NCI-H2107 treated with DMSO at 0.1 percent for 48 hours (cell line): ENCODE data around the gene DCTPP1.
"Not testable (repeated sequence)": the region's sequence is repeated elsewhere in the genome, so short reads cannot be mapped to it uniquely, and the experiment has no call there.

ENCODE experiments used
- DNase-seq: peaks from one replicate; lab custom pipeline; 2025; ENCODE audit not compliant: unreplicated experiment; lab: John Stamatoyannopoulos, UW

The DCTPP1 gene

GRCh38 chr16:30414159-30414558 lies 15.7 kb downstream of the DCTPP1 start:
- DNase-seq: no peak

DNA sequence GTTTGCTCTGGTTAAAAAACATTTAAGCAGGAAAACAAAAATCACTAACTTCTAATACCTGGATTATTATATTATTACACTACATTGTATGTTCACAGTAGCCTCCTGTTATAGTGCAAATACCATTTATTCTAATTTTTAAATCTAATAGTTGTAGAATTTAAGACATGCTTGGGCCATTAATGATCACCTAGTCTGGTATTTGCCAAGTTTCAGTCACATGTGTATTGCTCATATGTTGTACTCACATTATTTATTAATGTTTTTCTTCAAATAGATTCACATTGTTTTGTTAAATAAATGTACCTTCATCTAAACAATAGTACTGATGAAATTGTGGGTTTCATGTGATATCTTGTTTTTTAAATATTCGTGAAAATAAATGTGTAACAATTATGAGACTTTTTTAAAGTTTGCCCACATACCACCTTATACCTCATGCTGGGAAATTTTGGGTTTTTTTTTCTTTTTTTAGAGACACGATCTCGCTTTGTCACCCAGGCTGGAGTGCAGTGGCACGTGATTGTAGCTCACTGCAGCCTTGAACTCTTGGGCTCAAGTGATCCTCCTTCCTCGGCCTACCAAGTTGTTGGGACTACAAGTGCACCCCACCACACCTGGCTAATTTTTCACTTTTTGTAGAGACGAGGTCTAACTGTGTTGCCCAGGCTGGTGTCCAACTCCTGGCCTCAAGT lies 16.6 kb downstream of the DCTPP1 start:
- no peak for DNase-seq

GRCh38 chr16:30409125-30410060 lies 20.4 kb downstream of the DCTPP1 start:
- peak; percentile 71 for DNase-seq

- DNase-seq: no peak
These were observed 21.9 kb downstream of the DCTPP1 start for GRCh38 chr16:30407804-30408534.

GRCh38 chr16:30407102-30407803 lies 22.6 kb downstream of the DCTPP1 start, which contains the start of gene ZNF771:
Gene ZNF771 (plus strand): TSS chr16:30407606. CDS start chr16:30408054, 448 bp downstream.
- peak; percentile 53 for DNase-seq

DNA sequence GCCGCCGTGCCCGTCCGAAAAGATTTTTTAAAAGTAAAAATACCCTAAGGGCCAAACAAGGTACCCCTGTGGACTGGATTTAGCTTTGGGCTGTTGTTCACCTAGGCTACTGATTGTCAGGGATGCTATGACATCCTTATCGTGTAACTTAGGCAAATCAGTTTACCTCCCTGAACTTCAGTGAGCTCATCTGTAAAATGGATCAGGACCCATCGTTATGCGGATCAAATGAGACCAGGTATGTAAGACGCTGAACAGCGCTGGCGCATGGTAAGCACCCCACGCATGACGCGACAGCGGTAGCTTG lies 23.1 kb downstream of the DCTPP1 start:
- no peak for DNase-seq

GRCh38 chr16:30401768-30402425 lies 27.9 kb downstream of the DCTPP1 start:
- DNase-seq: no peak

GRCh38 chr16:30399435-30400186 lies 30.2 kb downstream of the DCTPP1 start:
- no peak for DNase-seq

- no peak for DNase-seq
These were observed 31.0 kb downstream of the DCTPP1 start for GRCh38 chr16:30398661-30399434.

GRCh38 chr16:30397776-30398660 lies 31.8 kb downstream of the DCTPP1 start:
- DNase-seq: no peak

DNA sequence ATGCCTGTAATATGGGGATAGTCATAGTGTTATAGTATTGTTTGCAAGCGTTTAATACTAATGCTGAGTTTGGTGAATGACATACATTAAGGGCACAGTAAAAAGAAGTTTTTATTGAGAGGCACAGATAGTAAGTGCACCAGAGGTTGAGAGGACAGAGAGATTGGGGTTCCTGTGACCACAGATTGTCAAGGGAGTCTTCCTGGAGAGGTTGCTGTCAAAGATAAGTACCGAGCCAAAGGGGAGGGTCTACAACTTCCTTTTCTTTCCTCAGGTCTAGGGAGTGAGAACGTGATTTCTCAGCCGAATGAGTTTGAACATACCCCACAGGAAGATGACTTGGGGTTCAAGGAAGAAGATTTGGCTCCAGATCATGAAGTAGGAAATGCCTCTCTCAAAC lies 32.8 kb downstream of the DCTPP1 start:
- DNase-seq: no peak

GRCh38 chr16:30396627-30397026 lies 33.2 kb downstream of the DCTPP1 start:
- DNase-seq: not testable (repeated sequence)

GRCh38 chr16:30395992-30396585 lies 33.7 kb downstream of the DCTPP1 start:
- DNase-seq: no peak

DNA sequence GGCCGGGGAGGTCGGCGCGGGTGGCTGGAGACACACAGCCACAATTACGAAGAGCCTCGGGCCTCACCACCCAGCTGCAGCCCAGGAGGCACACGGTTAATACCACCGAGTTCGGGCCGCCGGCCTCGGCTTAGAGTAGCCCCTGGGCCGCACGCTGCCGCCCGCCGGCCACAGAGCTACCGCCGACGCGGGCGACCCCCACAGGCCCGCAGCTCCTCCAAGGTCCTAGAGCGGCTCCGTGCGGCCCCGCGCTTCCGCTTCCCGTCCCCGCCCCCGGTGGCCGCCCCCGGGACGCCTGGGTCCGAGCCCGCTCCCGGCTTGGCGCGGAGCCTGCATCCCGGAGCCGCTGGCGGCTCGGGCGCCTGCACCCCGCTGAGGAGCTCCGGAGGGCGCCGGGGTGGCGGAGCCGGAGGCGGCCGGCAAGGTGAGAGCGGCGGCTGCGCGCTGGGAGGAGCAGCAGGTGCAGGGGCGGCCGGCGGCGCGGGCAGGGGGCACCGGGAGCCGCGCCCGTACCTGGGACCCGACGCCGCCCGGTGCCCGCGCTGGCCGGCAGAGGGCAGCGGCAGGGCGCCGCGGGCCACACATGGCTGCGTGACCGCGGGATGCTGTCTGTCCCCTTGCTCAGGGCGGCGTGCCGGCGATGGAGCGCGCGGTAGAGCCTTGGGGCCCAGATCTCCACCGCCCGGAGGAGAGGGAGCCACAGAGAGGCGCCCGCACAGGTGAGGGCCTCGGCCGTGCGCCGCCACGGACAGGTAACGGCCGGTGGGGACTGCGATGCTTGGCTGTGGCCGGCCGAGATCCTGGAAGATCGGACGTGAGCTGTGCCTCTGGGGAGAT lies 34.5 kb downstream of the DCTPP1 start, which contains the start of gene ZNF48:
Gene ZNF48, plus strand, starts transcription at position 266 of the 837 bp plus-strand sequence. Its CDS starts 375 bp downstream, at position 641.
- peak; percentile 78 for DNase-seq

- no peak for DNase-seq
These were observed 35.2 kb downstream of the DCTPP1 start for GRCh38 chr16:30394592-30395154.

DNA sequence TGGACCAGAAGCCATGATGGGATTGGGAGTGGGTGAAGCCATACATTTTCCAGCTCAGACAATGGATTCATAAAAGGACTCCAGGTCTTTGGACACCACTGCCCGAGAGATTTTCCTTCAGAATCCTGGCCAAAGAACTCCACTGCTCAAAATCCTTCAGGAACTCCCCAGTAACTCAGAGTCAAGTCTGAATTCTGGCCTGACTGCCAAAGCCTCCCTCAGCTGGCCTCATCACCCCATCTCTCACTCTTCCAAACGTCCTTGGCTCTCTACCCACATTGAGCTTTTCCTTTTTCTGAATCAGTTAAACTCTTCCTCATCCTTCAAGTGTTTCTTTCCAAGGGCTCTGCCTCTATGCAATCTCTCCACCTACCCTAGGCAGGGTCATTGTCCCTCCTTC lies 46.3 kb downstream of the DCTPP1 start:
- no peak for DNase-seq
